Coronary artery (tissue), 2 donors: ENCODE data around the gene FSCN2.

Source experiments
- DNase-seq: peaks from one replicate; pipeline ENCODE4 v3.0.0-alpha.2; 2017; ENCODE audit warnings: low spot score
- H3K27ac ChIP-seq, 2 donors: fragments of 200-600 bp; sonication (generic); one replicate each; pipeline ENCODE4 v1.5.1; 2016 to 2019
- H3K4me3 ChIP-seq: fragments of 200-600 bp; sonication (generic); 2 replicates; pipeline ENCODE4 v1.5.1; 2016; ENCODE audit warnings: mild to moderate bottlenecking, moderate library complexity
- TF ChIP-seq, protein P1 (sequence below): fragments of 200-600 bp; sonication (generic); IDR thresholded peaks from one replicate; pipeline ENCODE4 v1.5.1; 2019; ENCODE audit warnings: antibody characterized with exemption

Gene FSCN2

GRCh38 chr17:81545160-81545949, 17.2 kb downstream of the FSCN2 start:
- TF ChIP-seq, protein P1, sequence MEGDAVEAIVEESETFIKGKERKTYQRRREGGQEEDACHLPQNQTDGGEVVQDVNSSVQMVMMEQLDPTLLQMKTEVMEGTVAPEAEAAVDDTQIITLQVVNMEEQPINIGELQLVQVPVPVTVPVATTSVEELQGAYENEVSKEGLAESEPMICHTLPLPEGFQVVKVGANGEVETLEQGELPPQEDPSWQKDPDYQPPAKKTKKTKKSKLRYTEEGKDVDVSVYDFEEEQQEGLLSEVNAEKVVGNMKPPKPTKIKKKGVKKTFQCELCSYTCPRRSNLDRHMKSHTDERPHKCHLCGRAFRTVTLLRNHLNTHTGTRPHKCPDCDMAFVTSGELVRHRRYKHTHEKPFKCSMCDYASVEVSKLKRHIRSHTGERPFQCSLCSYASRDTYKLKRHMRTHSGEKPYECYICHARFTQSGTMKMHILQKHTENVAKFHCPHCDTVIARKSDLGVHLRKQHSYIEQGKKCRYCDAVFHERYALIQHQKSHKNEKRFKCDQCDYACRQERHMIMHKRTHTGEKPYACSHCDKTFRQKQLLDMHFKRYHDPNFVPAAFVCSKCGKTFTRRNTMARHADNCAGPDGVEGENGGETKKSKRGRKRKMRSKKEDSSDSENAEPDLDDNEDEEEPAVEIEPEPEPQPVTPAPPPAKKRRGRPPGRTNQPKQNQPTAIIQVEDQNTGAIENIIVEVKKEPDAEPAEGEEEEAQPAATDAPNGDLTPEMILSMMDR = no peak
- Histone ChIP-seq H3K27ac (no peak overlapping the region), H3K4me3 (no peak overlapping the region)
- no peak for DNase-seq

- Histone ChIP-seq H3K27ac (no peak overlapping the region), H3K4me3 (no peak overlapping the region)
- DNase-seq = no peak
- TF ChIP-seq, protein P1 = no peak
Measured at GRCh38 chr17:81546906-81547613, 18.9 kb downstream of the FSCN2 start.

DNA sequence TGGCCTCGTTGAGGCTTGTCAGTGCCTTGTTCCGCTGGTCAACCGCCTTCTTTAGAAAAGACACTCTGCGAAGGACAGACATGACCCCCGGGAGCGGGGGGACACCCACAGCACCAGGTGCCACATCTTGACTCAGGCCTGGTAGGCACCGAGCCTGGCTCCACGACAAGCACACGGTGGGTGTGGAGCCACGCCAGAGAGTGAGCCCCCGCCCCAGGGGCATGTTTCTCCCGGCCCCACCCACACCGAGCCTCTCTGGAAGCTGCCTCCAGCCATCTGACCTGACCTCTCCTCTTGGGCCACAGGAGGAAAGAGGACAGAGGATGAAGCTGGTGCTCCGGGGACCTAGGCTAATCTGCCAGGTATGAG, 19.4 kb downstream of the FSCN2 start:
- Histone ChIP-seq H3K27ac (no peak overlapping the region), H3K4me3 (no peak overlapping the region)
- TF ChIP-seq, protein P1 = no peak
- DNase-seq = no peak

DNA sequence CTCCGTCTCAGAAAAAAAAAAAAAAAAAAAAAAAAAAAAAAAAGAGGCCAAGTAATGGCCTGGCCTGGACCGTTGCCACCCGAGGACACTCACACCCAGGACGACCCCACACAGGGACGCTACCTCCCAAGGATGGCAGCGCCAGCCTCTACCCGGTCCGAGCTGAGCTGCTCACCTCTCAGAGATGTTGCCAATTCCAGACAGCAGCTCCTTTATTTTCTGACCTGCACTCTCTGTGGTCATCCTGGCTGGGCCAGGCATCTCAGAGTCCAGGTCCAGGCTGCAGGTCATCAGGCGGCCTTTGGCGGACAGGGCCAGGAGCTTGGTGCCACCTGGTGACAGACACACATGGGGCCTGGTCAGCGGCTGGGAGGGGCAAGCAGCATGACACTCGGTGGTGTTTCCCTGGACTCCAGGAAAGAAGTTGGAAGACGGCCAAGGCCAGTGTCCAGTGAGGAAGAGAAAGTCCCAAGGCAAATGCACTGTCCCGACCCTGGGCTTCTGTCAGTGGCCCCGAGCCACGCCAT, 20.9 kb downstream of the FSCN2 start:
- Histone ChIP-seq H3K4me3 (no peak overlapping the region), H3K27ac (no peak overlapping the region)
- no peak for DNase-seq
- TF ChIP-seq, protein P1 = no peak

GRCh38 chr17:81549826-81550225, 21.6 kb downstream of the FSCN2 start:
- DNase-seq = no peak
- Histone ChIP-seq H3K27ac (no peak overlapping the region), H3K4me3 (no peak overlapping the region)
- TF ChIP-seq, protein P1 = no peak

- H3K27ac ChIP-seq = no peak overlapping the region
- no peak overlapping the region for H3K4me3 ChIP-seq
- TF ChIP-seq, protein P1 = no peak
- DNase-seq = no peak
Measured at GRCh38 chr17:81550285-81550684, 22.1 kb downstream of the FSCN2 start.
